ENCODE results near the gene PARD3B.

The PARD3B gene

DNA sequence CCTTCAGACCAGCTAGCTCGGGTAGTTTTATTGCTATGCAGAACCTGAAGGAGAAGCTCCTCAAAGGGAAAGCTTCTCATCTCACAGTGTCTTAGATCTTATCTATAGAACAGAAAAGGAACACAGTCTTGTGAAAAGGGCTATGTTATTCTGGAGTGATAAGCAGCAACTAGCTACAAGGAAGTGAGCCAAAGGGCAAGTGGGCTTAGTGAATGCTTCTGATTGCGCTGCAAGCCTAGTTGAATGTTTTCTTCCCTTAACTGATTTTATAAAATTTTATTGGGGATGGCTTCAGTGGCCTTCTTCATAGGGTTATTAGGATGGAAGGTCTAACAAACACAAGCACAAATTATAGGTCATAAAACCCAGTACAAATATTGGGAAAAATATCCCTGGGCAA lies 400.1 kb downstream of the PARD3B start:
- no peak overlapping the region for H3K4me3 ChIP-seq (ENCODE audit: insufficient read depth, low read length, poor library complexity, severe bottlenecking)
- H3K9me3 ChIP-seq (ENCODE audit: insufficient read depth, low read length) = peaks cover 7% of the 10 kb centered on the region; the same call in 1 of the 2 replicates
- 0 out of 2 replicates have a peak, but pooled peaks cover 3% of the 10 kb centered on the region for H3K9me2 ChIP-seq (replicated peaks; ENCODE audit: insufficient read depth, low read length)
- no peak overlapping the region for H2AFZ ChIP-seq (ENCODE audit: low read depth, low read length, severe bottlenecking)
- no peak overlapping the region for H3K9ac ChIP-seq (ENCODE audit: low read length)
- no peaks in the 10 kb centered on the region for H3K79me2 ChIP-seq (ENCODE audit: insufficient read depth, low read length)
- no peak overlapping the region for H3K4me2 ChIP-seq (ENCODE audit: low read depth, low read length, poor library complexity, severe bottlenecking)
- no peaks in the 10 kb centered on the region for H3K27me3 ChIP-seq (ENCODE audit: low read length)
- no peaks in the 10 kb centered on the region for H3F3A ChIP-seq (ENCODE audit: insufficient read depth)
- no peak overlapping the region for H3K27ac ChIP-seq (ENCODE audit: low read depth, low read length)
- TF ChIP-seq, protein P1, sequence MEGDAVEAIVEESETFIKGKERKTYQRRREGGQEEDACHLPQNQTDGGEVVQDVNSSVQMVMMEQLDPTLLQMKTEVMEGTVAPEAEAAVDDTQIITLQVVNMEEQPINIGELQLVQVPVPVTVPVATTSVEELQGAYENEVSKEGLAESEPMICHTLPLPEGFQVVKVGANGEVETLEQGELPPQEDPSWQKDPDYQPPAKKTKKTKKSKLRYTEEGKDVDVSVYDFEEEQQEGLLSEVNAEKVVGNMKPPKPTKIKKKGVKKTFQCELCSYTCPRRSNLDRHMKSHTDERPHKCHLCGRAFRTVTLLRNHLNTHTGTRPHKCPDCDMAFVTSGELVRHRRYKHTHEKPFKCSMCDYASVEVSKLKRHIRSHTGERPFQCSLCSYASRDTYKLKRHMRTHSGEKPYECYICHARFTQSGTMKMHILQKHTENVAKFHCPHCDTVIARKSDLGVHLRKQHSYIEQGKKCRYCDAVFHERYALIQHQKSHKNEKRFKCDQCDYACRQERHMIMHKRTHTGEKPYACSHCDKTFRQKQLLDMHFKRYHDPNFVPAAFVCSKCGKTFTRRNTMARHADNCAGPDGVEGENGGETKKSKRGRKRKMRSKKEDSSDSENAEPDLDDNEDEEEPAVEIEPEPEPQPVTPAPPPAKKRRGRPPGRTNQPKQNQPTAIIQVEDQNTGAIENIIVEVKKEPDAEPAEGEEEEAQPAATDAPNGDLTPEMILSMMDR (IDR thresholded peaks at IDR 0.05; ENCODE audit: insufficient read depth, low read length, poor library complexity, severe bottlenecking) = no peak
- TF ChIP-seq EZH2phosphoT487 (conservative IDR thresholded peaks at IDR 0.05; ENCODE audit: low read length) = no peak
- no peaks in the 10 kb centered on the region for H3K36me3 ChIP-seq (ENCODE audit: low read length)
- H4K20me1 ChIP-seq (ENCODE audit: low read depth, low read length) = no peaks in the 10 kb centered on the region

GRCh38 chr2:204946892-204947291 lies 401.6 kb downstream of the PARD3B start:
- no peak overlapping the region for H3K4me2 ChIP-seq (ENCODE audit: low read depth, low read length, poor library complexity, severe bottlenecking)
- H3K9me2 ChIP-seq (replicated peaks; ENCODE audit: insufficient read depth, low read length) = 0 out of 2 replicates have a peak, but pooled peaks cover 3% of the 10 kb centered on the region
- H3K4me3 ChIP-seq (ENCODE audit: insufficient read depth, low read length, poor library complexity, severe bottlenecking) = no peak overlapping the region
- H3K36me3 ChIP-seq (ENCODE audit: low read length) = no peaks in the 10 kb centered on the region
- no peak overlapping the region for H3K27ac ChIP-seq (ENCODE audit: low read depth, low read length)
- no peaks in the 10 kb centered on the region for H3K27me3 ChIP-seq (ENCODE audit: low read length)
- H3K9ac ChIP-seq (ENCODE audit: low read length) = no peak overlapping the region
- H4K20me1 ChIP-seq (ENCODE audit: low read depth, low read length) = no peaks in the 10 kb centered on the region
- H2AFZ ChIP-seq (ENCODE audit: low read depth, low read length, severe bottlenecking) = no peak overlapping the region
- H3F3A ChIP-seq (ENCODE audit: insufficient read depth) = no peaks in the 10 kb centered on the region
- TF ChIP-seq, protein P1 (IDR thresholded peaks at IDR 0.05; ENCODE audit: insufficient read depth, low read length, poor library complexity, severe bottlenecking) = no peak
- no peak for TF ChIP-seq EZH2phosphoT487 (conservative IDR thresholded peaks at IDR 0.05; ENCODE audit: low read length)
- no peaks in the 10 kb centered on the region for H3K79me2 ChIP-seq (ENCODE audit: insufficient read depth, low read length)
- peaks cover 7% of the 10 kb centered on the region; the same call in 1 of the 2 replicates for H3K9me3 ChIP-seq (ENCODE audit: insufficient read depth, low read length)

DNA sequence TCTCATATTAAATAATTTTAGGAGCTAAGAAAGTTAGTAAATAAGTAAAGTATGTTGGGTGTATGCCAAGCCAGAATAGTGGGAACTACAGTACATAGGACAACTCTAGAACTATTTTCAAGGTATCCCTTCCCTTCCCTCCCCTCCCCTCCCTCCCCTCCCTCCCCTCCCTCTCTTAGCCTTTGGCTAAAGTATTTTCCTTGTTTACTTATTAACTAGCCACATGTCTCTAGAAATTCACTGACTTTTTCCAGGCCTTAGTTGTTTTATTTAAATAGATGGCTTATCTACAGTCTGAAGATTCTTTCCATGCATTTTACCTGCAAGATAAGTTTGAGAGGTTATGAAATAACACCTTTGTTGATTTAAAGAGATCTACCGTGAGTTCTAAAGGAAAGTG lies 402.1 kb downstream of the PARD3B start:
- TF ChIP-seq, protein P1 (IDR thresholded peaks at IDR 0.05; ENCODE audit: insufficient read depth, low read length, poor library complexity, severe bottlenecking) = no peak
- TF ChIP-seq EZH2phosphoT487 (conservative IDR thresholded peaks at IDR 0.05; ENCODE audit: low read length) = no peak
- no peaks in the 10 kb centered on the region for H4K20me1 ChIP-seq (ENCODE audit: low read depth, low read length)
- H3K27me3 ChIP-seq (ENCODE audit: low read length) = no peaks in the 10 kb centered on the region
- H3K9me3 ChIP-seq (ENCODE audit: insufficient read depth, low read length) = peaks cover 7% of the 10 kb centered on the region; the same call in 1 of the 2 replicates
- no peaks in the 10 kb centered on the region for H3K36me3 ChIP-seq (ENCODE audit: low read length)
- H2AFZ ChIP-seq (ENCODE audit: low read depth, low read length, severe bottlenecking) = no peak overlapping the region
- no peaks in the 10 kb centered on the region for H3F3A ChIP-seq (ENCODE audit: insufficient read depth)
- H3K4me3 ChIP-seq (ENCODE audit: insufficient read depth, low read length, poor library complexity, severe bottlenecking) = no peak overlapping the region
- no peak overlapping the region for H3K27ac ChIP-seq (ENCODE audit: low read depth, low read length)
- H3K9ac ChIP-seq (ENCODE audit: low read length) = no peak overlapping the region
- H3K4me2 ChIP-seq (ENCODE audit: low read depth, low read length, poor library complexity, severe bottlenecking) = no peak overlapping the region
- H3K9me2 ChIP-seq (replicated peaks; ENCODE audit: insufficient read depth, low read length) = 0 out of 2 replicates have a peak, but pooled peaks cover 3% of the 10 kb centered on the region
- no peaks in the 10 kb centered on the region for H3K79me2 ChIP-seq (ENCODE audit: insufficient read depth, low read length)

Measured in SU-DHL-6 (cell line).